HG03432 (cell line): ENCODE measurements around the gene SDC3.

ENCODE experiments used
- ATAC-seq: cut with Tn5 transposase; IDR thresholded peaks from one replicate; pipeline ENCODE4 v1.9.1; 2021; ENCODE audit warnings: mild to moderate bottlenecking, moderate library complexity; ENCODE audit not compliant: unreplicated experiment

The SDC3 gene

GRCh38 chr1:30891227-30891552, 17.4 kb downstream of the SDC3 start:
- ATAC-seq: no peak

GRCh38 chr1:30890502-30891226, 17.9 kb downstream of the SDC3 start:
- no peak for ATAC-seq

DNA sequence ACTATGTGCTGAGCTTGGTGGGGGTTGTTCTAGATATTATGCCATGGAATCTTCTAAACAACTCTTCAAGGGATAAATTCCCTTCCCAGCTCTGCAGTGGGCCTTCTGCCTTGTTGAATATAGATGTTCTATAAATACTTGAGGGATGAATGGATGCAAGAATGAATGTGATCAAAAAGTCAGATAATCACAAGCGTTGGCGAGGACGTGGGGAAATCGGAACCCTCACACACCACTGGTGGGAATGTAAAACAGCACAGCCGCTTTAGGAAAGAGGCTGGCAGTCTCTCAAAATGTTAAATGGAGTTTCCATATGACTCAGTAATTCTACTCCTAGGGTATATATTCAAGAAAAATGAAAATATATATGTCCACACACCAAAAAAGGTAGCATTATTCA, 19.0 kb downstream of the SDC3 start:
- no peak for ATAC-seq

DNA sequence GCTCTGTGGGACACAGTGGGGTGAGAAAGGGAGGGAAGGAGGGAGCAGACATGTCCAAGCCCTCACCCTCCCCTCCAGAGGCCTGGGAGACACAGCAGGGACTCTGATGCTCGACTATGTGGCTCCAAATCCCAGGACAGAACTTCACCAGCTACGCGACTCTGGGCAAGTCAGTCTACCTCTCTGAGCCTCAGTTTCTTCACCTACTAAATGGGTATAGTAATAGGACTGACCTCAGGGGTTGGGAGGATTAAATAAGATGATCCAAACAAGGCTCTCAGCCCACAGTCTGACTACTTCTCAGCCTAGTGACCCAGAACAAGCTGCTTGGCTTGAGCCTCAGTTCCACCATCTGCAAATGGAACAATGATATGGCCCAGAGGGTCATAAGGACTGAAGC, 19.6 kb downstream of the SDC3 start:
- ATAC-seq: no peak

GRCh38 chr1:30888391-30888790, 20.2 kb downstream of the SDC3 start:
- no peak for ATAC-seq

DNA sequence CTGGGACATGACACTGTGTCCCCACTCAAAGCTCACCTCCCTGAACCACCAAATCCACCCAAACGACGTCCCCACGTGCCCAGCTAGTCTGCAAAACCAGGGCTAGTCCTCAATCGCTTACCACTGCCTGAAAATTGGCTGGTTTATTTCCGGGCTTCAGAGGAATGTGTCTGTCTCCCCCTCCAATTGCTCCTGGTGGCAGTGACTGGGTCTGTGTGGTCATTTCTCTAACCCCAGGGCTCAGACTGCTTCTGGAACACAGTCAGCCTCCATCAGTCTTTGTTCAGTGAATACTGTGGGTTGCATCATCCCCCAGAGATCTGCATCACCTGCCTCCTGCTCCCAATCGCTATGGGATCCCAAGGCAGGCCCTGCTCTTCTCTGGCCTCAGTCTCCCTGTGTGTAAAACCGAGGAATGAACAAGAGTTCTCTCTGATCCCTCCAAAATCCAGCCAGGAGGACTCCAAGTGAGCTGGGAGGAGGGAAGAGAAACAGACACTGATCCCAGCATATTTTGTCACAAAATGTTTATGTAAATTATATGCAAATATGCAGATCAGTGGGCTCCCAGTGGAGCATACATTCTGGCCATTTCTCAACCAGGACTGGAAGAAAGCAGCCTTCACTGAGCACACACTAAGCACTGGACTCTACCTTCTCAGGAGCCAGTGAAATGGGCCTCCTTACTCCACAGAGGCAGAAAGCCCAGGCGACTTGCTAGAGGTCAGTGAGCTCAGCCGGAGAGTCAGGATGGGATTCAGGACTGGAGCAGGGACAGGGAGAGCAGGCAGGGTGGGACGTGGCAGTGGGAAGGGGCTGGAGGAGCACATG, 20.9 kb downstream of the SDC3 start:
- no peak for ATAC-seq

- no peak for ATAC-seq
These were observed 21.7 kb downstream of the SDC3 start for GRCh38 chr1:30886710-30887428.

DNA sequence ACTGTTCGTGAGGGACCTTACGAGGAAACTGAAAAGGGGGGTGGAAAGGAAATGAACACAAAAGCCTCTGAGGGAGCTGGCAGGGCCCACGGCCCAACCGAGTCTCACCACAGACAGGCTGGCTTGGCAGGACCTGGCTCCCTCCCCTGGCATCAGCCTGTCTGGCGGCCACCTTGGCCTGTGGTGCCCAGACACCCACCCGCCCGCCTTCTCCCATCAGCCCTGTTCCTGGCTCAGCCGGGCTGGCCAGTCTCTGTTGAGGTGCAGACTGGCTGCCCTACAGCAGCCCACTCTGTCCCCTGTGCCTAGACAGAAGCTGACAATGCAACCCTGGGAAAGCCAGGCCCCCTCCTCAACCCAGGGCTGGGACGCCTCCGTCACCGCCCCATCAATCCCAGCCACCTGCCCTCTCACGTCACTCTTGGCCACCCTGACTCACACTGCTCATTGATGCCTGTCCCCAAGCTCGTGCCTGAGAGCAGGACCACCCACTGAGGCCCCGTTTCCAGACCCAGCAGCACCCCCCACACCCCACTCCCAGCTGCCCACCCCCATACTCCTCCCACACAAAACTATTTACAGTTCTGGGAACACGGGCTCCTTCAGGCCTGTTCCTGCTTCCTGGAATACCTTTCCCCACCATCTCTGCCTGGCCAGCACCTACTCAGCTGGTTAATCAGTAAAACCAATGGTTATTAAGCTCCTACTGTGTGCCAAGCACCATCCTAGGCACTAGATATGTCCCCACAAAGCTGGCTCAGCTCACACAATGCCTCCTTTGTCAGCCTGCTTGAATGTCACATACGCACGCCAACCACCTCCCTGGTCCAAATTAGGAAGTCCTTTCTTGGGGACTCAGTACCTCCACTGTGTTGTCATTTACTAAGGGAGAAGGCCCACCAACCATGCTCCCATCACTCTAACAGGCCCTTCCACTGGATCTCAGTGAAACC, 22.7 kb downstream of the SDC3 start:
- no peak for ATAC-seq

DNA sequence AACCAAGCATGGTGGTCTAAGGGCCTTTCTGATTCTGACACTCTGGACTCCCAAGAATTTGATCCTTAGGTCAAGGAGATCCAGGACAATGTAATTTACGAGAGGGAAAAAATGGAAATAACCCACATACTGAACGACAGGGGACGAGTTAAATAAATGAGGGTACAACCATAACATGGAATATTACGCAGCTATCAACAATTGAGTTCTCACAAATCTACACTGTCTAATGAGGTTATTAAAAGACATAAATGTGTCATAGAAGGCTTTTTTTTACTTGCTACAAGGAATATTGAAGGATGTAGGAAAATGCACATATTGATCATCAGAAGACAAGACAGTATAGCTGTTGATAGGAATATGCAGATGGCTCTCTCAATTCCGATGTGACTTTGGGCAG, 23.8 kb downstream of the SDC3 start:
- no peak for ATAC-seq

- no peak for ATAC-seq
These were observed 25.0 kb downstream of the SDC3 start for GRCh38 chr1:30883389-30884172.

GRCh38 chr1:30882678-30883388, 25.7 kb downstream of the SDC3 start:
- ATAC-seq: no peak

DNA sequence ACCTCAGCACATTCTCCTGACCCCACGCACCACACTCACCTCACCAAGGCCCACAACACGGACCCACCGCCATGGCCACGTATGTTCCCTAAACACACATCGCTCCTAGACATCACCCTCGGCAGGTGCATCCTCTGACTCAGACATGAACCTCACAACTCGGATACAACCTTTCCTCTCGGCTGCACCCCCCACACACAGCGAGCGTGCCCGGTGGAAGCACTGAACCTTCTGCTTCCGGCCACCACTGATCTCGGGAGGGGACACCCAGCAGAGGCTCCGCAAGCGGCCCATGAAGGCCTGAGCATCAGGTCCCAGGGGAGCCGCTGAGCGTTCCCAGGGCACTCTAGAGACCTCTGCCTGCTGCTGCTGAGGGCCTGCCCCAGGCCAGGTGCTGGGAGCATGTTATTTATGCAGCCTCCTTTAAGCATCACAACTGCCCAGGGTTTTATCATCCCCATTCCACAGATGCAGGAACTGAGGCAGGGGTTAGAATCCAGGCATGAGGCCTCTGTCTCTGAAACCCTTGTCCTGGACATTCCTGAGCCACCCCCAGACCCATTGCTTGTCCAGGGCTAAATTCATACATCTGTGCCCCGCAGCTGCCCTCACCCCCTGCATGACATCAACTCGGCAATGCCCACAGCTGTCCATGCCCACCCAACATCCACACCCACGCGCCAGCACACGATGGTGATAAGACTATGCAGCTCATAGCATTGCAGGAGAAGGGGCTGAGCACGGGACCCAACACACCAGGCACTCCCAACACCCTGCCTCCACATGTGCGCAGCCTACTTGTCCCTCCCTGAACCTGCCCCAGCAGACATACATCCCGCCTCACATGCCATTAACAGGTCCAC, 27.0 kb downstream of the SDC3 start:
- ATAC-seq: no peak

GRCh38 chr1:30880678-30881318, 27.8 kb downstream of the SDC3 start:
- ATAC-seq: no peak

GRCh38 chr1:30879940-30880677, 28.4 kb downstream of the SDC3 start:
- no peak for ATAC-seq

DNA sequence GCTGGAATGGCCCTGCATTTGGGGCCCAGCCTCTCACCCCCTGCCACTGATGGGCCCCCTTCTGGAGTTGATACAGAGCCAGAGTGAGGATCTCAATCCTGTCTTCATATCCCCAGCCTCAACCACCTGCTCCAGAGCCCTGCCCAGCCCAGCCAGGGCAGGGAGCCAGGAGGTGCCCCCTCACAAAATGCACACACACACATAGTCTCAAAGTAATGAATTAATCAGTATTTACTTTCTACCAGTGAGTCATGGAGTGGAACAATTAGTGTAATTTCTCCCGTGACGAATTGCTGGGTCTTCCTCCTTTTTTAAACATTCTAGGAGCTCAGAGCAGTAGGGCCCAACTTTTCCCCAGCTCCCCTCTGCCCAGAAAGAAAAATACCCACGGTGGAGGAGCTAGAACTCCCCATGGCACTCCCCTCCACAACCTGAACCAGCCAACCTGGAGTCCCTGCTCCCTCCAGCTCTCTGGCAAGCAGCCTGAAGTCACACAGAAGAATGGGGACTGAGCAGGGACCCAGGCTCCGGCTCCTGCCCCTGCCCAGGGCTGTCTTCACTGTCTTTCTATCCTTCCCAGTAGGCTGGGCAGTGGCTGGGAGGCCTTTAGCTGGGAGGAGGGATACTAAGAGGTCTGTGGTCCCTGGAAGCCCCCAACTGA, 29.3 kb downstream of the SDC3 start:
- no peak for ATAC-seq

DNA sequence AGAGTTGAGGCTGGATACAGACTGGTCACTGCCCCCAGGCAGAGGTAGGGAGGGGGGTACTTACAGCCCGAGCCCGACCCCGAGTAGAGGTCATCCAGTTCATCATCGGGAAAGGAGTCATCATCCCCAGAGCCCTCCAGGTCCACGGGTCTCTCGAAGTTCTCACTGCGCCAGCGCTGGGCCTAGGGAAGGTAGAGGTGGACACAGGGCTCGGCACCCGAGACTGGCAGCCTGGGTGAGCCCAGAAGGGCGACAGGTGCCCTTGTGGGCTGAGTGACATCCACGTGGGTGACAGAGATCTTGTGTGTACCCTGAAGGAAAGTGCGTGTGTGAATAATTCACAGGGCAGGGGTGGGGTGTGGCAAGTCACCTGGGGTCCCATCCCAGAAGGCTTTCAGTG, 30.0 kb downstream of the SDC3 start:
- no peak for ATAC-seq

GRCh38 chr1:30878016-30878415, 30.5 kb downstream of the SDC3 start:
- ATAC-seq: no peak
